ENCODE measurements around the gene HRH1.

Gene HRH1

DNA sequence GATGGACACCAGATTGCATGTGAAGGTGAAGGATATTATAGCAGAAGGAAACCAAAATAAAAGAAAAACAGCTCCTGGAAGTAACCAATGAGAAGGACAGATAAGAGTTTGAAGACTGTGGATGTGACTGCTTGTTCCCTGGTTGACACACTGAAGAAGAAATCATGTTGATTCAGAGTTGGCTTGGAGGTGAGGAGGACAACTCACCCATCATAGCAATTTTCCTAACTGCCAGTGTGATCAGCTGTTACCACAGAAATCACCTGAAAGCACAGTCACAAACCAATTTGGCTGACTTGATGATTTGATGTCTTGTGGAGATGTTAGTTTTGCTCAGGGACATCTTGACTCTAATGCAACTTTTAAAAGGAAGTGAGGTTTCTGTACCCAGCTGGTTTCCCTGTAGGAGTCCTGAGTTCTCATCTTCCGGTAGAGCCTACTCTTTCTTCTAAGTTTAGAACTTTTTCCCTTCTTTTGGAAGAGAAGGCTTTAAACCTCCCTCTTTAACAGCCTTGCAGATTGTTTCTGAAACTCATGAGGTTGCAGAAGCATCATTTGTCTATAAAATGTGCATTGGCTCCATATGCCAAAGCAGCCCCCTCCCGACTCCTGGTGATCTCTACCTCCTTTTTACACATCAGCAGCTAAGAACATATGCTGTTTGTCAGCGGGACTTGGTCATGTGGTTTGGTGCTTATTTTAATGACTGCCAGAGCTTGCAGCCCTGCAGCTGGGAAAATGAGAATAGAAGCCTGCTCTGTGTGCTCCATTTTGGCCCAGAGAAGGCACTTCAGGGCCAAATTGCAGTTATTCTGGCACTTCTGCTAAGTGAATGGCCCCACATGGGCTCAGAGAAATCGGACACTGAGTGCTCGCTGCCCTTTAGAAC is 128.2 kb downstream of the HRH1 start:
- DNase-seq (ENCODE audit: low read depth in 2 of 2), result no peak

DNA sequence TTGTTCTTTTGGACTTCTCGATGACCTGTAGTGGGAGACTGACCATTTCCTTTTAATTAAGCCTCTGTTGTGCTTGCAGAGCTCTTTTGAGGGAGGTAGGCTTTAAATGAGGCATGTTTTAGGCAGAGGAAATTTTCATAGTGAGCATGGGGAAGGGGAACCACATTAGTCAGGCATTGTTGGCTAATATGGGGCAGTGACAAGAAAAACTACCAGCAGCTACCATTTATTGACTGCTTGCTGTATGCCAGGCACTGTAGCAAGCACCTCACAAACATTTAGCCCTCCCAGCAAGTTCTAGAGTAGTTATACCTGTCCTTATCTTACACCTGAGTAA is 128.8 kb downstream of the HRH1 start:
- DNase-seq (ENCODE audit: low read depth in 2 of 2), result no peak

DNA sequence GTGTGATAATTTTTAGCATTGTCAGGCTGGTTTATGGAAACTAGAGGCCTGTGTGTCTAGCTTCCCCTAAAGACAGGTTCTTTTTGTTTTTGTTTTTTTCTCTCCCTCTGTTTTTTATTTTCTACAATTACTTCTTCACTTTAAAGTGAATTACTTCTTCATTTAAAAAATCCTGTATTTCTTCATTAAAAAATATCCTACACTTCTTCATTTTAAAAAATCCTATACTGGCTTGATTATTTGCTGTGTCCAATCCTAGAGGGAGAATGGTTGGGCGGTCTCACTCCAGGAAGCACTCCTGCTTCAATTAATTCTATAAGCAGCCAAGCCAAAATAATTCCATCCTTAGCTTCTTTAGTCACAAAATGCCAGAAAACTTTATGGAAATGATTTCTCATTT is 129.7 kb downstream of the HRH1 start:
- no peak for DNase-seq (ENCODE audit: low read depth in 2 of 2)

DNA sequence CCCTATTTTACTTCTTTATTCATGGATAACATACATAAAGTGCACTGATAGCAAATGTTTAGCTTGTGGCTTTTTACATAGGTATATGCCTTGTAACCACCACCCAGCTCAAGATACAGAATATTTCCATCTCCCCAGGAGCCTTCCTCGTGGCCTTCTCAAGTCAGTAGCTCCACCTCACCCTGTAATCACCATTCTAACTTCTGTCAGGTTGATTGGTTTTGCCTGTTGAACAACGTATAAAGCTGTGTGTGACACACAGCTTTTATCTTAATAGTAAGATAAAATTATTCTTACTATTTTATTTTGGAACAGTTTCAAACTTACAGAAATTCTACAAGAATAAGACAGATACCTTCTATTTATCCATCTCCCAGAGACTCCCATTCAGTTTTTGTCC is 131.2 kb downstream of the HRH1 start:
- DNase-seq (ENCODE audit: low read depth in 2 of 2), result no peak

DNA sequence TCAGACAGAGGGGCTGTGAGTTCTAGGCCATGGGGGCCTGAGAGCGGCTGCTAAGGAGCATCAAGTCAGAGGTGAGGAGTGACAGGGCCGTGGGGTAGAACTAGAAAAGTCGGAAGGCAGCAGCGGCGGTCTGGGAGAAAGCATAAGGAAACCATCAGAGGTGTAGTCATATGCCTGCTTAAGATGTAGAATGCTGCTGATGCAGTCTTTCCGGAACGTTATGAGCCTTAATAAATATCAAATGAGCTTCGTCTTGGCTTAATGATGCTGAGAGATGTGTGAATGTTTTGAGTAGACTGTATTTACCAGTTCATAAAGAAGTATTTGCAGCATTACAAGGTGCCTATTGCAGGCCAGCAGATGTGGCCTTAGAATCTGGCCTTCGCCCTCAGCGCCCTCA is 133.1 kb downstream of the HRH1 start:
- DNase-seq (ENCODE audit: low read depth in 2 of 2), result no peak

DNA sequence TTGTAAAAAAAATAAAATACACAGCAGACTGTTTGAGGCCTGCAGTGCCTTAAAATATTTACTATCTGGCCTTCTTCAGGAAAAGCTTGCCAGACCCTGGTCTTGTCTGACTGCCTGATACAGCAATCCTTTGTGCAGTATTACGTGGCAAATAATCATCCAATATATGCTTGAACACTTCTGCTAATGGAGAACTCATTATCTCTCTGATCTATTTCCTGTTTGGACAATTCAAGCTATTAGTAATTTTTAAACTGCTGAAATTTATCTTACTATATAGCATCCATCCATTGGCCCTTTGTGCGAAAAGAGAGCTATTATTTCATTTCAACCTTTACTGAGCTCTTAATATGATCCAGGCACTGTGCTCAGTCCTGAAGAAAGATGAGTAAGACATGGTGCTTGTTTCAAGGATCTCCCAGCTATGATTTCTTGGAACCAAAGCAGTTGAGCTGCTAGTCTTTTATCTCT is 133.8 kb downstream of the HRH1 start:
- no peak for DNase-seq (ENCODE audit: low read depth in 2 of 2)

DNA sequence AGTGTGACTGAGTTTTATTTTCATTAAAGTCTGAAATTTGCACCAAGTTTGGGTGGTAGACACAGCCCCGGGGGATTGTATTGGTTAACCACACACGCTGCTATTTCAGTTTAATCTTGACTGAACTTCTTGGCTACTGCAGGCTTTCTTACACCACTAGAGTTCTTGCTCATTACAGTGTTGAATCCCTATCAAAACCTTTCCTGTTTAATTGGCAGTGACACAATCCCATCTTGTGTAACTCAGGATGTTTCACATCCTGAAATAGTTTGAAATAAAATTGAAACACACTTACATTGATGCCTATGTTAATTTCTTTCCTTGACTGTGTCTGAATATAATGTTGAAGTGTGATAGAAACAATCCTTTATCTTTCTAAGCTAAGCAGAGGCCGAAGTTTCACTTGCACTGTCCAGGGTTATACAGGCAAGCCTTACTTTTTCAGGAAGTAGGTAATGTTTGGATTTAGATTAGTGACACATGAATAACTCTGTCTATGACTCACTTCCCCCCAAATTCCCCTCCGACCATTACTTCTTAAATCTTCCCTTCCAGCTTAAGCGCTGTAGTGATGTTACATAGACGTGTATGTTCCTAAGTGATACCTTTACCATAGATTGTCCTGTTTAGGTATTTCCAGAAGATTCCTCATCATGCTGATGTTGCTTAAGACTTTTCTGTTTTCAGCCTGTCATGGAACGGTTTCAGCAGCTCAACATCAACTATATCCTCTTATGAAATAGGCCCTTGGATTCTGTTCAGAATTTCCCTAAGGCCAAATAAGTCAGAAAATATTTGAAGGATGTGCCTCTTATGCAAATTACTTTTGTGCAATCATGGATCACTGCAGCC is 134.7 kb downstream of the HRH1 start:
- DNase-seq (ENCODE audit: low read depth in 2 of 2), result no peak

DNA sequence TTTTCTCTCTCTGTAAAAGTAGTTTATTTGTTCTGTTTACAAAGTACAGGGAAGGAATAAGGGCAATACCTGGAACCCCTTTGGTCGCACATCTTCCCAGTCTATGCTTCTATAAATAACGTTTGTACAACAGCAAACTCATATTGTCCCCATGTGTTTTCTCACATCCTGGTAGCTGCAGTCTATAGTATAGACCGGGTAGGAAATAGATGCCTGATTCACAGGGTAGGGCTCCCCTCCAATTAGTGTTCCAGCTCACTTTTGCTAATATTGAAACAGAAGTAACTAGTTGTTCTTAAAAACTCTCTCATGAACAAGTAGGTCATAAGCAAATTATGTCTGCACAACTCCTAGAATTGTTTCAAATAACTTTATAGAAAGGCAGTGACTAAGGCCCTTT is 135.6 kb downstream of the HRH1 start:
- no peak for DNase-seq (ENCODE audit: low read depth in 2 of 2)

DNA sequence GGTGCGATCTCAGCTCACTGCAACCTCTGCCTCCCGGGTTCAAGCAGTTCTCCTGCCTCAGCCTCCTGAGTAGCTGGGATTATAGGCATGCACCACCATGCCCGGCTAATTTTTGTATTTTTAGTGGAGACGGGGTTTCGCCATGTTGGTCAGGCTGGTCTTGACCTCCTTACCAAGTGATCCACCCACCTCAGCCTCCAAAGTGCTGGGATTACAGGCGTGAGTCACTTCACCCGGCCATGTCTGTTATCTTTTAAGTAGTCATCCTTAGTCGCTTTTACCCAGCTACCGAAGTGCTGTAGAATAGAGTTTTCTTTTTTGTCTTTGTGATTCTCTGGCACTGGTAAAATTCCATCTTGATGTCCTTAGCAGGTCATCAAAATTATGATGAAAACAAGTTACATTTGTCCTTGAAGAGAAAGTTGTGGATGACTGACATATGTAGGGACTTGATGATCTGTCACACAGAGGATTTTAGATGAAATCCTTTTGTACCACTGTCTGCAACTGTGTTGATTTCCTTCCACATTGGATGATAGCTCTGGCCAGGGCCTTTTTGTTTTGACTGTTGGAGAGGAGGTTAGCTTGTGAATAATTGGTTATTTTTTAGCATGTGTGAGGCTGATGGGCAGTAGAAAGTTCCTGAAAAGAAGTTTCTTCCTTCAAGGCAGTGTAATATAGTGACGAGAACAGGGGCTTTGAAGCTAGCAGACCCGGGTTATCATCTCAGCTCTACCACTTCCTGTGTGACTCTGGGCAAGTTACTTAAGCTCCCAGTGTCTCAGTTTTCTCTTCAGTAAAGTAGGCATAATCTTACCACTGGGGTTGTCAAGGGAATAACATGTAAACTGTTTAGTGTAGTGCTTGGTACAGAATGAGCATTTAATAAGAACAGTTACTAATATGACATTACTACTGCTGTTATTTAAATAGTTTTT is 136.7 kb downstream of the HRH1 start:
- DNase-seq (ENCODE audit: low read depth in 2 of 2), result no peak

DNA sequence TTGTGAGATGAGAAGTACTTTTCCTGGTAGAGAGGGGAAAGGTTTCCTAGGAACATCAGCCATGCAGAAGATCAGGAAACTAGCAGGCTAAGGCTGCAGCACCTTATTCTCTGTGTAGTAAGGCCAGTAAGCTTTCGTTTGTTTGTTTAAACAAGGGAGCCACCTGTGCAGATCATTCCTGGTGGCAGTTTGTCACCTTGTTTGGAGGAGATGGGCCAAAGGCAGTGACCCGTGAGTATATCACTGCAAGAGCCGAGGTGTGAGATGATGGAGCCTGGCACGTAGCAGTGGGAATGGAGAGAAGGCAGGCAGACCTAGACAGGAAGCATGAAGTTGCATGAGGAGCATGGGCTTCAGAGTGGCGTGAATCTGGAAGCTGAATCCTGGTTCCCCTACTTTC is 137.5 kb downstream of the HRH1 start:
- DNase-seq (ENCODE audit: low read depth in 2 of 2), result no peak

DNA sequence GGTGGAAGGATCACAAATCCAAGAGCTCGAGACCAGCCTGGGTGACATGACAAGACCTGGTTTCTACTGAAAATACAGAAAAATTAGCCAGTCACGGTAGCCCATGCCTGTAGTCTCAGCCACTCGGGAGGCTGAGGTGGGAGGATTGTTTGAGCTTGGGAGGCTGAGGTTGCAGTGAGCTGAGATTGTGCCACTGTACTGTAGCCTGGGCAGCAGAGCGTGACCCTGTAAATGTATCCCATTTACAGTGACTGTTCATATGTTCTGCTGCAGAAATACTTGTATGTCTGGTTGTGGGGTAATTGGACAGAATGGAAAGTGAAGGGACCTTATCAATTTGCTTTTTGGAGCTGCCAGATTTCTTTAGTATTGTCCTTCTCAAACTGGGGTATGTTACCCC is 142.8 kb downstream of the HRH1 start:
- no peak for DNase-seq (ENCODE audit: low read depth in 2 of 2)

DNA sequence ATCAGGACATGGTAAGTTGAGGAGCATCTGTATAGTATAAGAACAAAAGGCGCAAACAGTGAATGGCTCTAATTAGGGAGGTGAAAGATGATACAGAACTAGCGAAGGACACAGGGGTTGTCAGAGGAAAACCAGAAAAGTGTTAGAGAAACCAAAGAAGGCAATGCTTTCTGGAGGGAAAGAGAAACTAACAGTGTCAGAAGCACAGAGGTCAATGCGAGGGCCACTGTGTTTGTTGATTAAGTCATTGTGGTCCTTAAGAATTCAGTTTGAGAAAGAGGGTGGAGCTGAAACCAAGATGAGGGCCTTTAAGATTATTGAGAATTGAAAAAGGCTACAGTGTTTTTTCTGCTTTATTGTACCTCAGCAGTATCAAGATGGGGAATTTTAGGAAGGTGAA is 146.7 kb downstream of the HRH1 start:
- DNase-seq (ENCODE audit: low read depth in 2 of 2), result no peak

DNA sequence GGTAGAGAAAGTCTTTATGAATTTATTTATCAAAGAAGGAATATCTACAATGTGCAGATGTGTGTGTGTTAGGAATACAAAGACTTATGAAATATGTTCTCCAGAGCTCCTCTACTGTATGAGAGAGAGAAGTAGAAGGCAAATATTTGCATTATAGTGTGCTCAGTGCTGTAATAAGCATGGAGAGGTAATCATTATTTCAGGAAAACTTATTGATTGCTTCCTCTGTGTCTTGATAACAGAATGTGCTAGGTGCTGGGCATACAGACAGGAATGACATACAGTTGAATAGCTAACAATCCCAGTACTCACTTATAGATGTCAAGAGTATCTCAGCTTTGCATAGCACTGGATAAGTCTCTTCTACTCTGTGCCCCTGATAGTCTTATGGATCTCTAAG is 148.2 kb downstream of the HRH1 start:
- DNase-seq (ENCODE audit: low read depth in 2 of 2), result no peak

DNA sequence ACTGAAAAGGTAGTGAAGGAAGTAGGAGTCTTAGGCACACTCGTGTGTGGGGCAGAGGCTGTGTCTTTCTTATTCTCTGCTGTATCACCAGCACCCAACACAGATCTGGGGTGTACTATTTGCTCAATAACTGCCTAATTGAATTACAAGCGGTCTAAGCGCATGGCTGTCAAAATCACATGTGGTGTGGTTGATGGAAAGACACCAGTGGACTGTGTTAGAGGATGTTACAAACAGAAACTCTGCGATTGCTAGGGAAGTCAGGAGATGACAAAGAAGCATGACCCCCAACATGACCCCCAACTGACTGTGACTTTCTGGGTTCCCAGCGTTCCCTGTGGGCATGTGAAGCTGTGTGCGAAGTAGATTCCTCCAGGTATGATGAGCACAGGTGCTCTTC is 149.9 kb downstream of the HRH1 start:
- DNase-seq (ENCODE audit: low read depth in 2 of 2), result no peak

DNA sequence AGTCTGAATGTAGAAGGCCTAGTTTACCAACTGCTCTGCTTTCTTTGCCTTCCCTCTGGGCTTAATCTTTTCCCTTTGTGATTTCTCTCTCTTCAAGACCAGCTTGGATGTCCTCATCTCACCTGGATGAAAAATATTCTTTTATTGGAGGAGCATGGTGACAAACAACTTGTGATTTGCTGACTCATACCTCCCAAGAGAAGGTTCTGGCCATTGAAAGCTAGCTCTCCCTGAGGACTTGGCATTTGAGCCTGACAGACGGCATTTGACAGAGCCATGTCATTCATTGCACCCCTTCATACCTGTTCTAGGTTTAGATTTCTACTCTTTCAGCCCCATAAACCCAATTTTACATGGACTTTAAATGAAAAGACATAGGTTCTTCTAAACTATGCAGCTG is 151.2 kb downstream of the HRH1 start:
- no peak for DNase-seq (ENCODE audit: low read depth in 2 of 2)

DNA sequence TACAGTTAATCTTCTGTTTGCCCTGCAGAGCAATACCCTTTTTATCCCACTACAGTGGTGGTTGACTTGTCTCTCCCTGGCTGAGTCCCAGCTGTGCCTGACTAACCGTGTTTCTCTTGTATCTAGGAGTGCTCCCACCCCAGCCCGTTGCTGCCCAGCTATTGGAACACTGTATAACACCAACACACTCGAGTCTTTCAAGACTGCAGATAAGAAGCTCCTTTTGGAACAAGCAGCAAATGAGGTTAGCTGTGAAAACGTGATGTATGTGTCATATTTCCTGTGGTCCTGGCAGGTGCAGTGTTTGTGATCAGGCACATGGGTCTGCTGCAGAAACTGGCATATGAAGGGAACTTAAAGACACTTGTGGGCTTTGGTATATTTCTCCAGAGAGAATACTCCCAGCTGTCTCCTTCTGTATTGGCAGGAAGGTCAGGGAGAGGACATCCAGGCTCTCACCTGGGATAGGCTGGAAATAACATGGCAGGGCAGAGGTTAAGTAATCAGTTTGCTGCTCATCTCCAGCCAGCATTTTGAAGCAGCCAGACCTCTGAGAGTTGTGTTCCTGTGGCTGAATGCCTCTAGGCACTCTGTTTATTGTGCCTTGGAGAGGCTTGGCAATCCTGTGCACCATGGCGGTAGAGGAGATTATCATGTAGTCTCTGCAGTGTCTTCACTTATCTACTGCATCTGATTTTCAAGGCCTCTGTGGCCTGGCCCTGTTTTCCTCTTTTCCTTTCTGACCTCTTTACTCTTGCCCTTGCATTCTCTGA is 152.7 kb downstream of the HRH1 start:
- DNase-seq (ENCODE audit: low read depth in 2 of 2), result peak in 1 of 2 donors; percentile 3

DNA sequence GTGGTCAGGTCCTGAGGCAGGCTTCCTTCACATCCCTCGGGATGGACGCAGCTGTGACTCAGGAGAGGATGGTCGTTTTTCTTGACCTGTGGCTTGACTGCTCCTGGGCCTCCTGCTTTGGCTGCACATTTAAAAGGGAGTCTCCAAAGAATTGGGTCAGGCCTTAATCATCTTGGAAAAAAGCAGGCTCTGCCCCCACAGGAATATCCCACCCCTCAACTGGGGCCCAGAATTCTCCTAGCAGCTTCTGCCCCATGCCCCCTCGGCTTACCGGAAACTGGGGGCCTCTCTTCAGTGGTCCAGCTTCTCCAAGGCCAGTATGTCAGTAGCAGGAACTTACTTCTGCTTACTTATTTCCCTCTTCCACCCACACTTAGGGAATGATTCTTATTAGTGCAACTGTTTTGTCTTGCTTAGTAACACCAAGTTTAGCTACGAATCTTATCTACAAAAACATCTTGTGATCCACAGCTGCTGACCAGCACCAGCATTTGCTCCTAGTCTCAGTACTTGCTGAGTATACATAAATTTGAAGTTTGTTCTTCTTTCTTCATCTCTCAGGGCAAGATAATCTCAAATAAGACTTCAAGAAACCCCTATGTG is 153.6 kb downstream of the HRH1 start:
- DNase-seq (ENCODE audit: low read depth in 2 of 2), result no peak

DNA sequence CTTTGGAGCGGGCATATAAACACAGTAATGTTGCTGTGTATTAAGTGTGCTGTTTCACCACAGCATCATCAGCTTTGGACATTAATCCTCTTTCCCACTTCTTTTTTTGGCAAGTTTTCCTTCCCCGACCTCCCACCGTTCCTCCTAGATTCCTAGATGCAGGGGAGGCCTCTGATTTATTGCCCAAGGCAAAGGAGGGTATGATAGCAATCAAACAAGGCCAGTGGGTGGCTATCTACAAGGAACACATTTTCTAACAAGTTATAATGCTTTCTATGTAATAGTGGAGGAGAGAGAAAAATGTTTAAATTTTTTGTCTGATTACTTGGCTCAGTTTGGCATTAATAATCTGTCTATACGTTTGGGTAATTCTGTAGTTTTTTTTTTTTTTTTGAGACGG is 156.0 kb downstream of the HRH1 start:
- no peak for DNase-seq (ENCODE audit: low read depth in 2 of 2)

DNA sequence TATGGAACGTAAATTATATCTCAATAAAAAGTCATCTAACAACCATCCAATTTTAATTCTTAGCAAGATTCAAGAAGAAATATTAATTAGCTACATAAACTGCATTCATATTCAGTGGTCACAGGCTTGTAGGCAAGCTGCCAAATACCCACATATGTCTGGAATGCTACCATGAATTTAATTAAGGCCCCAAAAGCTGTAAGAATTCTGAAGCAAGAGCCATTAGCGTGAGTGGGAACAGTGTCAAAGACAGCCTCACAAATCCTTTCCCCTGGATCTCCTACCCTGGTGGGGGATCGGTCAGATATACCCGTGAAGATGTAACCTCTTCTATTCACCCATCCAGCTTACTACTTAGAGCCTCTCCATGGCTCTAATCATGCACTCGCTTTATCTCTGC is 157.9 kb downstream of the HRH1 start:
- no peak for DNase-seq (ENCODE audit: low read depth in 2 of 2)
